WTC11 (cell line): Measurements from ENCODE around the gene IL10RA. TPM values are rescaled to one million over a fixed set of nuclear protein-coding genes. Genes with fewer than 3 reads are reported as not detected.

Experiments used
- ATAC-seq: fragments of 200-7000 bp; cut with Tn5 transposase; 2 replicates; pipeline ENCODE4 v1.10.0; 2021; ENCODE audit warnings: mild to moderate bottlenecking, moderate library complexity
- CTCF ChIA-PET: fragments of 300-600 bp; sonication (Branson Sonifier 250); formaldehyde crosslinking; loops from one replicate; lab custom pipeline; 2021; ENCODE audit warnings: antibody characterized with exemption; lab: Charles Lee
- POLR2A ChIA-PET: fragments of 350-600 bp; sonication (Branson Sonifier 250); formaldehyde crosslinking; loops from one replicate; lab custom pipeline; 2021; ENCODE audit warnings: antibody characterized with exemption; lab: Charles Lee
- DNase-seq: peaks from one replicate; pipeline ENCODE4 v3.0.0; 2021; ENCODE audit warnings: low spot score
- H3K27ac Mint-ChIP-seq: 2 replicates; pipeline ENCODE4 v1.8.0; 2021; ENCODE audit warnings: mixed read lengths
- H3K27me3 Mint-ChIP-seq: 2 replicates; pipeline ENCODE4 v1.8.0; 2021; ENCODE audit warnings: low read depth, mild to moderate bottlenecking, moderate library complexity, mixed read lengths
- H3K36me3 Mint-ChIP-seq: 2 replicates; pipeline ENCODE4 v1.8.0; 2021; ENCODE audit warnings: mixed read lengths
- H3K4me1 Mint-ChIP-seq: 2 replicates; pipeline ENCODE4 v1.8.0; 2022; ENCODE audit warnings: mixed read lengths
- H3K4me3 Mint-ChIP-seq: 2 replicates; pipeline ENCODE4 v1.8.0; 2021; ENCODE audit warnings: mild to moderate bottlenecking, moderate library complexity, mixed read lengths
- H3K9me3 Mint-ChIP-seq: 2 replicates; pipeline ENCODE4 v1.8.0; 2021; ENCODE audit warnings: mixed read lengths
- FOXJ3 ChIP-seq: sonication (generic); formaldehyde crosslinking; IDR thresholded peaks from 2 replicates; pipeline ENCODE4 v1.9.0; 2021; ENCODE audit warnings: missing genetic modification reagents, mild to moderate bottlenecking, borderline replicate concordance
- FOXP1 ChIP-seq: sonication (generic); formaldehyde crosslinking; IDR thresholded peaks from 2 replicates; pipeline ENCODE4 v1.8.0; 2022; ENCODE audit warnings: missing genetic modification reagents, mild to moderate bottlenecking, moderate library complexity, borderline replicate concordance
- JAZF1 ChIP-seq: fragments of 250-450 bp; sonication (Bioruptor Pico); IDR thresholded peaks from 2 replicates; pipeline ENCODE4 v1.9.0; 2021; ENCODE audit warnings: moderate library complexity, mild to moderate bottlenecking, inconsistent platforms
- MXD4 ChIP-seq: fragments of 250-450 bp; sonication (Bioruptor Pico); IDR thresholded peaks from 2 replicates; pipeline ENCODE4 v1.8.0; 2021; ENCODE audit warnings: mild to moderate bottlenecking, moderate library complexity, borderline replicate concordance
- ZBTB21 ChIP-seq: sonication (generic); formaldehyde crosslinking; IDR thresholded peaks from 2 replicates; pipeline ENCODE4 v1.8.1; 2023; ENCODE audit warnings: mild to moderate bottlenecking, missing genetic modification reagents, borderline replicate concordance
- total RNA-seq: library from RNA; stranded (reverse); gene quantifications from 3 replicates; pipeline ENCODE4 v1.2.3, GENCODE V29; 2021
- TF ChIP-seq, protein P1 (sequence below): sonication (generic); formaldehyde crosslinking; IDR thresholded peaks from 2 replicates; pipeline ENCODE4 v1.8.1; 2022; ENCODE audit warnings: mild to moderate bottlenecking, moderate library complexity, missing genetic modification reagents
- TF ChIP-seq, protein P2 (sequence below): fragments of 250-450 bp; sonication (Bioruptor Pico); conservative IDR thresholded peaks from 2 replicates; pipeline ENCODE4 v1.9.0; 2021; ENCODE audit warnings: mild to moderate bottlenecking
- TF ChIP-seq, protein P3 (sequence below): sonication (generic); formaldehyde crosslinking; IDR thresholded peaks from 2 replicates; pipeline ENCODE4 v1.8.1; 2023; ENCODE audit warnings: mild to moderate bottlenecking, missing genetic modification reagents
- TF ChIP-seq, protein P4 (sequence below): fragments of 250-450 bp; sonication (Bioruptor Pico); IDR thresholded peaks from 2 replicates; pipeline ENCODE4 v1.9.0; 2021; ENCODE audit warnings: mild to moderate bottlenecking
- TF ChIP-seq, protein P5 (sequence below): sonication (generic); formaldehyde crosslinking; IDR thresholded peaks from 2 replicates; pipeline ENCODE4 v1.8.0; 2022; ENCODE audit warnings: missing genetic modification reagents
- TF ChIP-seq, protein P6 (sequence below): sonication (generic); formaldehyde crosslinking; IDR thresholded peaks from 2 replicates; pipeline ENCODE4 v1.8.1; 2023; ENCODE audit warnings: mild to moderate bottlenecking, missing genetic modification reagents, borderline replicate concordance

IL10RA gene
- total RNA-seq, 1 experiment from 2014 or later, result 0.74 TPM

DNA sequence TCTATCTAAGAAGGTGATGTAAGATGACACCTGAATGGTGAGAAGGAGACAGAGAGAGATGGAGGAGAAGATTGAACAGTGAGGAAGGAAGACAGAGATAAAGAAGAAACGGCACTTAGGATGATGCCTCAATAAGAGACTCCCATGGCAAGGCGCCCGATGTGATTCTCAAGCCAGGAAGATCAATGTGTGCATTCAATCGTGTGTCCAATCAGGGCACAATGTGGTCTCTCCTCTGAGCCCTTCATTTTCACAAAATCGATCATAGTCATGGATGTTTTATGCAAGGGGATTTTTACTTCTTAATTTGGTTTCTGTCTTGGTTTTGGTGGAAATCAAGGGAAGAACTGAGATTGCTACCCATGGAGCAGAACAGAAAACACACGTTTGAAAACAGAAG is 37.1 kb upstream of the IL10RA start:
- H3K4me3 Mint-ChIP-seq, result no peak overlapping the region
- TF ChIP-seq, protein P1, sequence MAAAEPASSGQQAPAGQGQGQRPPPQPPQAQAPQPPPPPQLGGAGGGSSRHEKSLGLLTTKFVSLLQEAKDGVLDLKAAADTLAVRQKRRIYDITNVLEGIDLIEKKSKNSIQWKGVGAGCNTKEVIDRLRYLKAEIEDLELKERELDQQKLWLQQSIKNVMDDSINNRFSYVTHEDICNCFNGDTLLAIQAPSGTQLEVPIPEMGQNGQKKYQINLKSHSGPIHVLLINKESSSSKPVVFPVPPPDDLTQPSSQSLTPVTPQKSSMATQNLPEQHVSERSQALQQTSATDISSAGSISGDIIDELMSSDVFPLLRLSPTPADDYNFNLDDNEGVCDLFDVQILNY (CRISPR knock-in tag), result no peak
- TF ChIP-seq, protein P2, sequence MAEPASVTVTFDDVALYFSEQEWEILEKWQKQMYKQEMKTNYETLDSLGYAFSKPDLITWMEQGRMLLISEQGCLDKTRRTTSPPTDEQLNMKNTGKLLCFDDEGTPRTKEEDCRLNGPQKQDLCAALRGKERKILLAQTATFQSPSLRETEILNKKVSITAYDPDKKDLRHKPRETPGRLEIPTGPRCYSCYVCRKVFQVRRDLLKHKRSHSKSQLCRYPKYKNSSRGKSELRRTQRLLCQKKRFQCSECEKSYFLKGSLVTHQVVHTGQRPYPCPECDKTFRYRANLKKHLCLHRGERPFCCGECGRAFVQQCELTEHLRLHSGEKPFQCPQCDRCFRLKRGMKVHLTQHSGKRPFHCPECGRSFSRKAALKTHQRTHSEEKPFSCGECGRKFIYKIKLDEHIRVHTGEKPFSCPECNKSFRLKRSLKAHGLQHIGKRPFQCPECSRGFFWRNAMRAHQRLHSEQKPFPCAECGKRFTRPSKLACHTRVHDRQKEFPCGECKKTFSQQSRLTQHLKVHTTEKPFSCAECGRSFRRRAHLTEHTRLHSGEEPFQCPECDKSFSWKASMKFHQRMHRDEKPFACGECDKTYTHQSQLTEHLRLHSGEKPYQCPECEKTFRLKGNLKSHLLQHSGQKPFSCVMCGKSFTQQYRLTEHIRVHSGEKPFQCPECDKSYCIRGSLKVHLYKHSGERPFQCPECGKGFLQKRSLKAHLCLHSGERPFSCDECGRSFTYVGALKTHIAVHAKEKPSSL (CRISPR knock-in tag), result no peak
- TF ChIP-seq, protein P3, sequence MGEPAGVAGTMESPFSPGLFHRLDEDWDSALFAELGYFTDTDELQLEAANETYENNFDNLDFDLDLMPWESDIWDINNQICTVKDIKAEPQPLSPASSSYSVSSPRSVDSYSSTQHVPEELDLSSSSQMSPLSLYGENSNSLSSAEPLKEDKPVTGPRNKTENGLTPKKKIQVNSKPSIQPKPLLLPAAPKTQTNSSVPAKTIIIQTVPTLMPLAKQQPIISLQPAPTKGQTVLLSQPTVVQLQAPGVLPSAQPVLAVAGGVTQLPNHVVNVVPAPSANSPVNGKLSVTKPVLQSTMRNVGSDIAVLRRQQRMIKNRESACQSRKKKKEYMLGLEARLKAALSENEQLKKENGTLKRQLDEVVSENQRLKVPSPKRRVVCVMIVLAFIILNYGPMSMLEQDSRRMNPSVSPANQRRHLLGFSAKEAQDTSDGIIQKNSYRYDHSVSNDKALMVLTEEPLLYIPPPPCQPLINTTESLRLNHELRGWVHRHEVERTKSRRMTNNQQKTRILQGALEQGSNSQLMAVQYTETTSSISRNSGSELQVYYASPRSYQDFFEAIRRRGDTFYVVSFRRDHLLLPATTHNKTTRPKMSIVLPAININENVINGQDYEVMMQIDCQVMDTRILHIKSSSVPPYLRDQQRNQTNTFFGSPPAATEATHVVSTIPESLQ (CRISPR knock-in tag), result no peak
- TF ChIP-seq MXD4 (CRISPR knock-in tag) (no peak), ZBTB21 (CRISPR knock-in tag) (no peak), JAZF1 (no peak), FOXP1 (CRISPR knock-in tag) (no peak), FOXJ3 (no peak)
- TF ChIP-seq, protein P4, sequence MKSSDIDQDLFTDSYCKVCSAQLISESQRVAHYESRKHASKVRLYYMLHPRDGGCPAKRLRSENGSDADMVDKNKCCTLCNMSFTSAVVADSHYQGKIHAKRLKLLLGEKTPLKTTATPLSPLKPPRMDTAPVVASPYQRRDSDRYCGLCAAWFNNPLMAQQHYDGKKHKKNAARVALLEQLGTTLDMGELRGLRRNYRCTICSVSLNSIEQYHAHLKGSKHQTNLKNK (CRISPR knock-in tag), result no peak
- TF ChIP-seq, protein P5, sequence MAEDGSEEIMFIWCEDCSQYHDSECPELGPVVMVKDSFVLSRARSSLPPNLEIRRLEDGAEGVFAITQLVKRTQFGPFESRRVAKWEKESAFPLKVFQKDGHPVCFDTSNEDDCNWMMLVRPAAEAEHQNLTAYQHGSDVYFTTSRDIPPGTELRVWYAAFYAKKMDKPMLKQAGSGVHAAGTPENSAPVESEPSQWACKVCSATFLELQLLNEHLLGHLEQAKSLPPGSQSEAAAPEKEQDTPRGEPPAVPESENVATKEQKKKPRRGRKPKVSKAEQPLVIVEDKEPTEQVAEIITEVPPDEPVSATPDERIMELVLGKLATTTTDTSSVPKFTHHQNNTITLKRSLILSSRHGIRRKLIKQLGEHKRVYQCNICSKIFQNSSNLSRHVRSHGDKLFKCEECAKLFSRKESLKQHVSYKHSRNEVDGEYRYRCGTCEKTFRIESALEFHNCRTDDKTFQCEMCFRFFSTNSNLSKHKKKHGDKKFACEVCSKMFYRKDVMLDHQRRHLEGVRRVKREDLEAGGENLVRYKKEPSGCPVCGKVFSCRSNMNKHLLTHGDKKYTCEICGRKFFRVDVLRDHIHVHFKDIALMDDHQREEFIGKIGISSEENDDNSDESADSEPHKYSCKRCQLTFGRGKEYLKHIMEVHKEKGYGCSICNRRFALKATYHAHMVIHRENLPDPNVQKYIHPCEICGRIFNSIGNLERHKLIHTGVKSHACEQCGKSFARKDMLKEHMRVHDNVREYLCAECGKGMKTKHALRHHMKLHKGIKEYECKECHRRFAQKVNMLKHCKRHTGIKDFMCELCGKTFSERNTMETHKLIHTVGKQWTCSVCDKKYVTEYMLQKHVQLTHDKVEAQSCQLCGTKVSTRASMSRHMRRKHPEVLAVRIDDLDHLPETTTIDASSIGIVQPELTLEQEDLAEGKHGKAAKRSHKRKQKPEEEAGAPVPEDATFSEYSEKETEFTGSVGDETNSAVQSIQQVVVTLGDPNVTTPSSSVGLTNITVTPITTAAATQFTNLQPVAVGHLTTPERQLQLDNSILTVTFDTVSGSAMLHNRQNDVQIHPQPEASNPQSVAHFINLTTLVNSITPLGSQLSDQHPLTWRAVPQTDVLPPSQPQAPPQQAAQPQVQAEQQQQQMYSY, result no peak
- TF ChIP-seq, protein P6, sequence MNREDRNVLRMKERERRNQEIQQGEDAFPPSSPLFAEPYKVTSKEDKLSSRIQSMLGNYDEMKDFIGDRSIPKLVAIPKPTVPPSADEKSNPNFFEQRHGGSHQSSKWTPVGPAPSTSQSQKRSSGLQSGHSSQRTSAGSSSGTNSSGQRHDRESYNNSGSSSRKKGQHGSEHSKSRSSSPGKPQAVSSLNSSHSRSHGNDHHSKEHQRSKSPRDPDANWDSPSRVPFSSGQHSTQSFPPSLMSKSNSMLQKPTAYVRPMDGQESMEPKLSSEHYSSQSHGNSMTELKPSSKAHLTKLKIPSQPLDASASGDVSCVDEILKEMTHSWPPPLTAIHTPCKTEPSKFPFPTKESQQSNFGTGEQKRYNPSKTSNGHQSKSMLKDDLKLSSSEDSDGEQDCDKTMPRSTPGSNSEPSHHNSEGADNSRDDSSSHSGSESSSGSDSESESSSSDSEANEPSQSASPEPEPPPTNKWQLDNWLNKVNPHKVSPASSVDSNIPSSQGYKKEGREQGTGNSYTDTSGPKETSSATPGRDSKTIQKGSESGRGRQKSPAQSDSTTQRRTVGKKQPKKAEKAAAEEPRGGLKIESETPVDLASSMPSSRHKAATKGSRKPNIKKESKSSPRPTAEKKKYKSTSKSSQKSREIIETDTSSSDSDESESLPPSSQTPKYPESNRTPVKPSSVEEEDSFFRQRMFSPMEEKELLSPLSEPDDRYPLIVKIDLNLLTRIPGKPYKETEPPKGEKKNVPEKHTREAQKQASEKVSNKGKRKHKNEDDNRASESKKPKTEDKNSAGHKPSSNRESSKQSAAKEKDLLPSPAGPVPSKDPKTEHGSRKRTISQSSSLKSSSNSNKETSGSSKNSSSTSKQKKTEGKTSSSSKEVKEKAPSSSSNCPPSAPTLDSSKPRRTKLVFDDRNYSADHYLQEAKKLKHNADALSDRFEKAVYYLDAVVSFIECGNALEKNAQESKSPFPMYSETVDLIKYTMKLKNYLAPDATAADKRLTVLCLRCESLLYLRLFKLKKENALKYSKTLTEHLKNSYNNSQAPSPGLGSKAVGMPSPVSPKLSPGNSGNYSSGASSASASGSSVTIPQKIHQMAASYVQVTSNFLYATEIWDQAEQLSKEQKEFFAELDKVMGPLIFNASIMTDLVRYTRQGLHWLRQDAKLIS, result no peak
- TF ChIP-seq, all 79 proteins: peak for 0
- H3K4me1 Mint-ChIP-seq, result no peaks in the 10 kb centered on the region
- ATAC-seq (no peak), DNase-seq (no peak)
- no peaks in the 10 kb centered on the region for H3K9me3 Mint-ChIP-seq
- no peak overlapping the region for H3K27ac Mint-ChIP-seq
- H3K36me3 Mint-ChIP-seq, result no peaks in the 10 kb centered on the region
- ChIA-PET POLR2A (no interaction called here), CTCF (interaction anchor here (1.1 to 10.5 kb wide), 4 partner anchors 25 to 142 kb away, joined by 4 to 336 read pairs (median 8); partner anchors contain the start of gene FXYD2)
- H3K27me3 Mint-ChIP-seq, result peaks cover under 1% of the 10 kb centered on the region; the same call in 1 of the 2 replicates
